Measurements from ENCODE around the gene SCN2A.

DNA sequence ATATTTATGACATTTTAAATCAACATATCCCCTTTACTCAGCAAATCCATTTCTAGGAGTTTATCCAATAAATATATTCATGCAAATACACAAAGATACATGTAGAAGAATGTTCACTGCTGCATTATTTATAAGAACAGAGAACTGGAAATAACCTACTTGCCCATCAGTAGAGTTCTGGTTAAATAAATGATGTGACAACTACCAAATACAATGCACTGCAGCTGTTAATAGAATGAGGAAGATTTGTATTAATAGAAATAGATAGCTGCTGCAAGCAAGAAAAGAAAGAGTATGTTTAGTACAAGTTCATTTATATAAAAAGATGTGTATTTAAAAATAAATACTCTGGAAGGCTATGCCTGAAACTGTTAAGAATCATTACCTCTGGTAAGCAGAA lies 181.0 kb downstream of the SCN2A start:
- TF ChIP-seq POLR2A (IDR thresholded peaks at IDR 0.05; ENCODE audit: low read depth, low read length) (no peak), MYC (IDR thresholded peaks at IDR 0.05; ENCODE audit: low read depth, low read length) (no peak), JUN (IDR thresholded peaks at IDR 0.05; ENCODE audit: borderline replicate concordance, insufficient read depth, insufficient read length, low read depth) (no peak), POLR2AphosphoS5 (IDR thresholded peaks at IDR 0.05; ENCODE audit: insufficient read depth, low read depth, low read length) (no peak), EZH2 (IDR thresholded peaks at IDR 0.05; ENCODE audit: borderline replicate concordance, low read depth, low read length, severe bottlenecking) (no peak), FOS (IDR thresholded peaks at IDR 0.05; ENCODE audit: borderline replicate concordance, insufficient read depth, low read length) (no peak)
- TF ChIP-seq, protein P1, sequence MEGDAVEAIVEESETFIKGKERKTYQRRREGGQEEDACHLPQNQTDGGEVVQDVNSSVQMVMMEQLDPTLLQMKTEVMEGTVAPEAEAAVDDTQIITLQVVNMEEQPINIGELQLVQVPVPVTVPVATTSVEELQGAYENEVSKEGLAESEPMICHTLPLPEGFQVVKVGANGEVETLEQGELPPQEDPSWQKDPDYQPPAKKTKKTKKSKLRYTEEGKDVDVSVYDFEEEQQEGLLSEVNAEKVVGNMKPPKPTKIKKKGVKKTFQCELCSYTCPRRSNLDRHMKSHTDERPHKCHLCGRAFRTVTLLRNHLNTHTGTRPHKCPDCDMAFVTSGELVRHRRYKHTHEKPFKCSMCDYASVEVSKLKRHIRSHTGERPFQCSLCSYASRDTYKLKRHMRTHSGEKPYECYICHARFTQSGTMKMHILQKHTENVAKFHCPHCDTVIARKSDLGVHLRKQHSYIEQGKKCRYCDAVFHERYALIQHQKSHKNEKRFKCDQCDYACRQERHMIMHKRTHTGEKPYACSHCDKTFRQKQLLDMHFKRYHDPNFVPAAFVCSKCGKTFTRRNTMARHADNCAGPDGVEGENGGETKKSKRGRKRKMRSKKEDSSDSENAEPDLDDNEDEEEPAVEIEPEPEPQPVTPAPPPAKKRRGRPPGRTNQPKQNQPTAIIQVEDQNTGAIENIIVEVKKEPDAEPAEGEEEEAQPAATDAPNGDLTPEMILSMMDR (IDR thresholded peaks at IDR 0.05; ENCODE audit: extremely low read depth in 1 of 2, insufficient read depth in 1 of 2, low read depth in 1 of 2, low read length in 2 of 2) = no peak
- TF ChIP-seq, protein P2, sequence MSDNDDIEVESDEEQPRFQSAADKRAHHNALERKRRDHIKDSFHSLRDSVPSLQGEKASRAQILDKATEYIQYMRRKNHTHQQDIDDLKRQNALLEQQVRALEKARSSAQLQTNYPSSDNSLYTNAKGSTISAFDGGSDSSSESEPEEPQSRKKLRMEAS (IDR thresholded peaks at IDR 0.05; ENCODE audit: insufficient read depth, insufficient read length) = no peak
